HS-27A (cell line): Measurements from ENCODE around the gene FOXK2.
A peak's percentile ranks its signal among the peaks of the same experiment; 100 is the strongest.

Experiments used
- DNase-seq: peaks from one replicate; pipeline ENCODE4 v3.0.0-alpha.2; 2012; ENCODE audit warnings: low read depth, missing footprints

The FOXK2 gene

DNA sequence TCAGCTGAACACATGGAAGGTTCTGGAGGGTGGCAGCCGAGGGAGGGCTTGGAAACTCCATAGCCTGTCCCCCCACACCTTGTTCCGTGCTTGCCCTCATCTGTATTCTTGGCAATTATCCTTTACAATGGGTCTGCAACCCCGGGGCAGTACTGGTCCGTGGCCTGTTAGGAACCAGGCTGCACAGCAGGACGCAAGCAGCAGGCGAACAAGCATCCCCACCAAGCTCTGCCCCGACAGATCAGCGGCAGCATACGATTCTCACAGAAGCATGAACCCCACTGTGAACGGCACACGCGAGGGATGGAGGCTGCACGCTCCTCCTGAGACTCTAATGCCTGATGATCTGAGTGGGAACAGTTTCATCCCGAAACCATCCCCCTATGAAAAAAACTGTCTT is 122.5 kb downstream of the FOXK2 start:
- no peak for DNase-seq

DNA sequence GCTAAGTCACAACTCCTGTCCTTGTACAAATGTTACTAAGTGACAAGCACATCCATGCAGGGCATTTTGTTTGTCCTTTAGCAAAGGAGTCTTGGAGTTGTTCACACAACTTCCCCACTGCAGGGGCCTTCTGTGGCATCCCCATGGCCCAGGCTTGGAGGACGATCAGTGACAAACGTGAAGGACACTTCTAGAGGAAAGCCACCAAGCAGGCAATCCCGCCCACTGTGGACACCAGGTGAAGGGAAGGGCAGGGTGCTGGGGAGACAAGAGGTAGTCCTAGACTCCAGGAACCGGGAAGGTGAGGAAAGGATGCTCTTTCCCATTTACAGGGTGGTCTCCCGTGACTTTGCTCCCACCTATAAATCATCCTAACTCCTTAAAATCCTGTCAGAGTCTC is 124.6 kb downstream of the FOXK2 start:
- no peak for DNase-seq

DNA sequence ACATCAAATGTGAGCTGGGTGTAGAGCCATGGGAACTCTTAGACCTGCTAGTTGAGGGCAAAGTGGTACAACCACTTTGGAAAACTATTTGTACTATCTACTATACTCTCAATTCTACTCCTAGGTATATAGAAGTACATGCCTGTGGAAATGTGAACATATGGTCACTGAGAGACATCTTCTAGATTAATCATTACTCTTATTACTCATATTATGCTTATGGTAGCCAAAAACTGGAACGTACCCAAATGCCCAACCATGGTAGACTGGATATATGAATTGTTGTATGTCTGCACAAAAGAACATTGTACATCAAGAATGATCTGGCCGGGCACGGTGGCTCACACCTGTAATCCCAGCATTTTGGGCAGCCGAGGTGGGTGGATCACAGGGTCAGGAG is 126.0 kb downstream of the FOXK2 start:
- no peak for DNase-seq

DNA sequence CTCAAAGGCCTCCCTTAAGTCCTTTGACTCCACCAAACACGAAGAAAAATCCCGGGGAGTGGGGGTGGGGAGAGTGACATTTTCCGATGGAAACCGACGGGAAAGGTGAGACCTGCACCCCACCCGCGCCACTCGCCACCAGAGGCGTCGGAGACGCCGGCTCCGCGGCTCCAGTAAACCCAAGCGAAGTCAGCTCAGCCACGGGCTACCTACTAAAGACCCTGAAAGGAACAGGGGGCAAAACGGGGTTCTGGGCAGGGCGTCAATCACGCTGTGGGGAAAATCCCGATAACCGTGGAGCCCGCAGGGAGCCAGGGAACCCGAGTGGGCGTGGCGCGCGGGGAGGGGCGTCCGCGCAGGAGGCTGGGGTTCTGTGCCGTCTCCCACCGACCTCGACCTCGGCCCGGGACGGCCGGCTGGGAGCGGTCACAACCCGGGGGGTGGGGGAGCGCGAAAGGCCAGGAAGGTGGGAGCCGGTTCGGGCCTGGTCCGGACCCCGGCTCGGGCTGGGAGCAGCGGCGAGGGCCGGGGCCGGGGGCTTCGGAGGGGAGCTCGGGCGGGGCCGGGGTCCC is 128.1 kb downstream of the FOXK2 start:
- no peak for DNase-seq

DNA sequence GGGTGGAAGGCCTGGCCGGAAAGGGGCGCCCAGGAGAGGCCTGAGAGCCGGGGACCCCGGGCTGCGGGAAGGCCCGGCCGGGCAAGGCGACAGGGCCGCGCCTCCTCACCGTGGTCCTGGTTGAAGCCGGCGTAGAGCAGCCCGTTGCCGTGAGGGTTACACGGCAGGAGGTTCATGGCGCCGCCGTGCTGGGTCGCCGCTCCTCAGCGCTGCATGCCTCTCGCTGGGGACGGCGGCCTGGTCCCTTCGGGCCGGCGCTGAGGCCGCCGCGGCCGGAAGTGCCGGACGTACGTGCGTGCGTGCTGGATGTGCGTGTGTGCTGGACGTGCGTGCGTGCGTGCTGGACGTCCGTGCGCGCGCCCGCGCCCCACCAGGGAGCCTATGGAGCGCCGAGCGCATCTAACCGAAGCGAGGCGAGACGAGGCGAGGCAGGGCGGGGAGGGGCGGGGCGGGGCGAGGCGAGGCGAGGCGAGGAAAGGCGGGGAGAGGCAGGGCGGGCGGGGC is 128.7 kb downstream of the FOXK2 start, which contains the start of gene WDR45B:
WDR45B (minus strand) TSS at position 280 of the 504 bp plus-strand sequence; CDS start at position 176, 104 bp downstream.
- peak; percentile 78 for DNase-seq

DNA sequence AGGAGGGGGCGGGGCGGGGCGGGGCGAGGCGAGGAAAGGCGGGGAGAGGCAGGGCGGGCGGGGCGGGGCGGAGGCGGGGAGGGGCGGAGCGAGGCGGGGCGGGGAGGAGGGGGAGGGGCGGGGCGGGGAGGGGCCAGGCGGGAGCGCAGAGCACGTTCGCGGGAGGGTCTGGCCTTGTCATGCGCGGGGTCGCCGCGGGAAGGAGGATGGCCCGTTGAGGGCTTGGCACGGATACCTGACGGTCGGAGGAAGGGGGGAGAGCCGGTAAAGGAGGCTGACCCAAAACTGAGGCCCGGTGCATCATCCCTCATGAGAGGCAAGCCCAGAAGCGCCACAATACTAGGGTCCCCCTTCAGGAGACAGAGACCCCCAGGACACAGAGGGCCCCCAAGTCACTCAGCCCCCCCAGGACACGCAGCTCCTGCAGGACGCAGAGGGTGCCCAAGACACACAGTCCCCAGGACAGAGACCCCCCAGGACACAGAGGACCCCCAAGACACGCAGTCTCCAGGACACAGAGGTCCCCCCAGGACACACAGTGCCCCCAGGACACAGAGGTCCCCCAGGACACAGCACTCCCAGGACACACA is 129.3 kb downstream of the FOXK2 start:
- no peak for DNase-seq

DNA sequence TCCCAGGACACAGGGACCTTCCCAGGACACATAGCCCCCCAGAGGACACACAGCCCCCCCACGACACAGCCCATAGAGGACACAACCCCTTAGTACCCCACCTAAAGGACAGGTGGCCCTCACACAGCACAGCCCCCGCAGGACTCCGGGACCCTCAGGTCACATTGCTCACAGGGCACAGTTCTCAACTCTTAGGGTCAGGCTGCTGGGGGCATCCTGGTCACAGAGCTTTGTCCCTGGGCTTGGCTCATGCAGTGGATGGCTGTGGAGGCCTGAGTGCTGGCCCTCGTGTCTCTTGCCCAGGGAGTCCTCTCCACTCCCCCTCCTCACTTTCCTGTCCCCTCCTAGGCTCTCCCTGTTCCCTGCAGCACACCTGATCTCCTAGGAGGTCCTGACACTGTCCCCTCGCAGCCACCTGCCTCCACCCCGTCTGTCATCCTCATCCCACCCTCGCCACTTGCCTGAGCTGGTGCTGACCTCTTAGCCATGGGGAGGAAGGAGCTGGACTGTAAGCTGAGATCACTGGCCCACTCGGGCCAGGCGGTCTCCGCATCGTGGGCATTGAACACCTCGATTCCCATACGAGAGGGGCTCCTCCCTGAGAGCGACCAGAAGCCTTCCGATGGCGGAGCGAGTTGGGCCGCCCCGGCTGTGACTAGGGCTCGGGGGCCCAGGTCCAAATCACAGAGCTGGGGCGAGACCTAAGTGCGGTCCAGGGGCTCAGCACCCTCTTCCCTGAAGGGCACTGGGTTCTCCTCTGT is 130.1 kb downstream of the FOXK2 start:
- no peak for DNase-seq

DNA sequence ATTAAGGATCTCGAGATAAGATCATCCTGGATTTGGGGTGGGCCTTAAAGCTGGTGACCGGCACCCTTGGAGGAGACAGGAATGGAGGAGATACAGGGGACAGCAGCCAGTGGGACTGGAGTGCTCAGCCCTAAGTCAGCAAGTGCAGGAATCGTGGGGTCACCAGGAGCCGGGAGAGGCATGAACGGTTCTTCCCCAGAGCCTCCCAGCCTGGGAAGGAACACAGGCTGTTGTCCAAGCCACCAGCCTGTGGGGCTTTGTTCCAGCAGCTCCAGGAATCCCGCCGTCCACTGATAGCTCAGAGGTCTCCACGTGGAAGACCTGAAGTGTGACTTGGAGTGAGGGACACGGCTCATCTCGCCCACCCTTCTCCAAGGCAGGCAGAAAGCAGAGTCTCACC is 131.2 kb downstream of the FOXK2 start:
- no peak for DNase-seq

DNA sequence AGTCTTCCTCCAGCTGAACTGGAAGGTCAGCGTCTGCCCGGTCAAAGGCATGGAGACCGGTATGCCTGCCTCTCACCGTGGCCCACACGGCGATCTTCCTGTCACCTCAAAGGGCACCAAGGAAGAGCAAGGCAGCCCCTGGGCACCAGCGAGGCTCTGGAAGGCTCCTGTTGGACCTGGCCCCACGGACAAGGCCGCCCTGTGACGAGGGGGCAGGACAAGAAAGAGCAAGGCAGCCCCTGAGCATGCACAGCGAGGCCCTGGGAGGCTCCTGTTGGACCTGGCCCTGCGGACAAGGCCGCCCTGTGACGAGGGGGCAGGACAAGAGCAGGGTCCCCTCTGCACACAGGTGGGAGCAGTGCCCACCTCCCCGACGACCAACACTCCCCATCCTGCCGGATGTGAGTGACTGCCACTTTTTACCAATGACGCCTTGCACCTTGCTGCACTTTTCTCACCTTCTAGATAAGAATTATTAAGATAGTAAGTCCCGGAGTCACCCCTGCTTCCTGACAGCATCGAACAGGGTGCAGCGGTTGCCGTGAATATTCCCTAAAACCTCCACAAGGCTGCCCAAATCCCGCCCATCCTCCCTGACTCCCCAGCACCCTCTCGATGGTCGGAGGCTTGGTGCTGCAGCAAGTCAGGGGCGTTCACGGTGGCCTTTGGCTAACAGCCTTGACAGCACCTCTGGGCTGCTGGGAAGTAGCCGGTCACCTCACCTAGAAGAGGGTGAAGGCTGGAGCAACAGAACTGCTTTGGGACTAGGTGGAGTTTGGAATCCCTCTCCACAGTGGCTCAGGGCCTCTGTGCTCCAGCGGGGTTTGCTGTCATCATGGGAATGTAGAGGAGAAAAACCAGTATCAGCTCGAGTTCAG is 134.4 kb downstream of the FOXK2 start:
- DNase-seq: no peak
